Measurements from ENCODE around the gene ASGR2.

The ASGR2 gene

GRCh38 chr17:7058831-7059447 is 55.7 kb downstream of the ASGR2 start:
- no peak overlapping the region for H3K4me3 ChIP-seq (ENCODE audit: low read depth, low read length)
- DNase-seq (ENCODE audit: low read depth) = no peak
- TF ChIP-seq CTCF (IDR thresholded peaks at IDR 0.05; ENCODE audit: low read depth, low read length, missing control alignments) = no peak

GRCh38 chr17:7056386-7056785 is 58.2 kb downstream of the ASGR2 start:
- H3K4me3 ChIP-seq (ENCODE audit: low read depth, low read length) = no peak overlapping the region
- no peak for DNase-seq (ENCODE audit: low read depth)
- no peak for TF ChIP-seq CTCF (IDR thresholded peaks at IDR 0.05; ENCODE audit: low read depth, low read length, missing control alignments)

All from GM12864 (cell line).